Upper lobe of left lung (tissue), 4 donors: ENCODE results near the gene STOML1.

Experiments used
- CTCF ChIP-seq, 6 experiments: fragments of 450-650 bp in 4 of 6; fragments of 200-600 bp in 2 of 6; sonication (generic) in 2 of 6; IDR thresholded peaks; one replicate each; pipeline ENCODE4 v1.5.1; 2016 to 2019; ENCODE audit warnings: antibody characterized with exemption in 6 of 6
- EP300 ChIP-seq, 4 donors: sonication (generic); formaldehyde crosslinking; IDR thresholded peaks; one replicate each; pipeline ENCODE4 v1.5.1; 2017; ENCODE audit warnings: antibody characterized with exemption in 4 of 4, control low read depth in 2 of 4
- POLR2A ChIP-seq, 4 donors: fragments of 450-650 bp; IDR thresholded peaks; one replicate each; pipeline ENCODE4 v1.5.1; 2016 to 2017; ENCODE audit warnings: antibody characterized with exemption in 4 of 4, mild to moderate bottlenecking in 2 of 4
- POLR2AphosphoS5 ChIP-seq, 2 donors: sonication (generic); formaldehyde crosslinking; IDR thresholded peaks; one replicate each; pipeline ENCODE4 v1.5.1; 2017; ENCODE audit warnings: antibody characterized with exemption in 2 of 2

GRCh38 chr15:73983773-73984172, 8.3 kb downstream of the STOML1 start:
- no peak for TF ChIP-seq POLR2A (IDR thresholded peaks at IDR 0.05)
- TF ChIP-seq CTCF (IDR thresholded peaks at IDR 0.05) = no peak
- TF ChIP-seq EP300 (IDR thresholded peaks at IDR 0.05) = no peak
- TF ChIP-seq POLR2AphosphoS5 (IDR thresholded peaks at IDR 0.05) = no peak
